AG04450 (cell line): Measurements from ENCODE around the gene ZSCAN10. TPM values are rescaled to one million over a fixed set of nuclear protein-coding genes. Genes with fewer than 3 reads are reported as not detected.
"Not testable (repeated sequence)": the region's sequence is repeated elsewhere in the genome, so short reads cannot be mapped to it uniquely, and the experiment has no call there.

Source experiments
- CTCF ChIA-PET: fragments of 300-600, 350-600 bp; formaldehyde crosslinking; extraction: SDS; loops from one replicate; lab custom pipeline; 2022; ENCODE audit warnings: antibody characterized with exemption, inconsistent platforms; lab: Charles Lee
- POLR2A ChIA-PET: fragments of 350-600 bp; formaldehyde crosslinking; extraction: SDS; loops from one replicate; lab custom pipeline; 2021; ENCODE audit warnings: antibody characterized with exemption, inconsistent platforms; lab: Yijun Ruan, JAX
- DNase-seq: peaks from one replicate; pipeline ENCODE4 v3.0.0-alpha.2; 2011; ENCODE audit warnings: low read depth, low spot score
- H3K27ac ChIP-seq: one replicate; pipeline ENCODE4 v1.5.1; 2012; ENCODE audit warnings: low read depth, low read length, control low read depth
- H3K27me3 ChIP-seq: one replicate; pipeline ENCODE4 v1.6.0; 2012; ENCODE audit warnings: low read length; ENCODE audit not compliant: control insufficient read depth, insufficient read depth
- H3K4me3 ChIP-seq: 2 replicates; pipeline ENCODE4 v1.5.1; 2011; ENCODE audit warnings: mild to moderate bottlenecking, low read depth, low read length, control low read depth
- H3K9me3 ChIP-seq: 2 replicates; pipeline ENCODE4 v1.5.1; 2012; ENCODE audit warnings: low read length; ENCODE audit not compliant: control insufficient read depth, insufficient read depth
- polyA plus RNA-seq: library from polyadenylated mRNA; depleted of rRNA; stranded (reverse); fragments of >200 nt; gene quantifications from 2 replicates; pipeline ENCODE4 v1.2.3, GENCODE V29; 2011
- TF ChIP-seq, protein P1 (sequence below): IDR thresholded peaks from 2 replicates; pipeline ENCODE4 v1.5.1; 2011; ENCODE audit warnings: low read depth, low read length, control low read depth, inconsistent platforms

Gene ZSCAN10
- polyA plus RNA-seq, 1 experiment, result not detected

DNA sequence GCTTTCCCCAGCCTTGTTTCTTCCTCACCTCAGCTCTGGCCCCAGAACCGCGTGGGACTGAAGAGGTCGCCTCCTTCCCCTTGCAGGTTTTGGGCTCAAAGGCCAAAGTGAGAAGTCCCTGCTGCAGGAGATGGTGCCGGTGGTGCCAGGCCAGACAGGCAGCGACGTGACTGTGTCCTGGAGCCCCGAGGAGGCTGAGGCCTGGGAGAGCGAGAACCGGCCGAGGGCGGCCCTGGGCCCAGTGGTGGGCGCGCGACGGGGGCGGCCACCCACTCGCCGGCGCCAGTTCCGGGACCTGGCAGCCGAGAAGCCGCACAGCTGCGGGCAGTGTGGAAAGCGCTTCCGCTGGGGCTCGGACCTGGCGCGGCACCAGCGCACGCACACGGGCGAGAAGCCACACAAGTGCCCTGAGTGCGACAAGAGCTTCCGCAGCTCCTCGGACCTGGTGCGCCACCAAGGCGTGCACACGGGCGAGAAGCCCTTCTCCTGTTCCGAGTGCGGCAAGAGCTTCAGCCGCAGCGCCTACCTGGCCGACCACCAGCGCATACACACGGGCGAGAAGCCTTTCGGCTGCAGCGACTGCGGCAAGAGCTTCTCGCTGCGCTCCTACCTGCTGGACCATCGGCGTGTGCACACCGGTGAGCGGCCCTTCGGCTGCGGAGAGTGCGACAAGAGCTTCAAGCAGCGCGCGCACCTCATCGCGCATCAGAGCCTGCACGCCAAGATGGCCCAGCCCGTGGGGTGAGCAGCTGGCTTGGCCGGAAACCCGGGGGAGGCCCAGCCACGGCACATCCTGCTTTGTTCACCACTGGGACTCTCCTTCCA, 41.7 kb upstream of the ZSCAN10 start:
- CTCF ChIA-PET, result interaction anchor here (1.6 kb wide), 1 partner anchor 11 kb away, joined by 5 read pairs; no protein-coding TSS in a partner anchor
- Histone ChIP-seq H3K9me3 (no peaks in the 10 kb centered on the region; the same call in 1 of the 2 replicates), H3K27ac (no peak overlapping the region), H3K27me3 (no peaks in the 10 kb centered on the region), H3K4me3 (no peak overlapping the region)
- no peak for DNase-seq
- TF ChIP-seq, protein P1, sequence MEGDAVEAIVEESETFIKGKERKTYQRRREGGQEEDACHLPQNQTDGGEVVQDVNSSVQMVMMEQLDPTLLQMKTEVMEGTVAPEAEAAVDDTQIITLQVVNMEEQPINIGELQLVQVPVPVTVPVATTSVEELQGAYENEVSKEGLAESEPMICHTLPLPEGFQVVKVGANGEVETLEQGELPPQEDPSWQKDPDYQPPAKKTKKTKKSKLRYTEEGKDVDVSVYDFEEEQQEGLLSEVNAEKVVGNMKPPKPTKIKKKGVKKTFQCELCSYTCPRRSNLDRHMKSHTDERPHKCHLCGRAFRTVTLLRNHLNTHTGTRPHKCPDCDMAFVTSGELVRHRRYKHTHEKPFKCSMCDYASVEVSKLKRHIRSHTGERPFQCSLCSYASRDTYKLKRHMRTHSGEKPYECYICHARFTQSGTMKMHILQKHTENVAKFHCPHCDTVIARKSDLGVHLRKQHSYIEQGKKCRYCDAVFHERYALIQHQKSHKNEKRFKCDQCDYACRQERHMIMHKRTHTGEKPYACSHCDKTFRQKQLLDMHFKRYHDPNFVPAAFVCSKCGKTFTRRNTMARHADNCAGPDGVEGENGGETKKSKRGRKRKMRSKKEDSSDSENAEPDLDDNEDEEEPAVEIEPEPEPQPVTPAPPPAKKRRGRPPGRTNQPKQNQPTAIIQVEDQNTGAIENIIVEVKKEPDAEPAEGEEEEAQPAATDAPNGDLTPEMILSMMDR, result no peak
- POLR2A ChIA-PET, result no interaction called here

DNA sequence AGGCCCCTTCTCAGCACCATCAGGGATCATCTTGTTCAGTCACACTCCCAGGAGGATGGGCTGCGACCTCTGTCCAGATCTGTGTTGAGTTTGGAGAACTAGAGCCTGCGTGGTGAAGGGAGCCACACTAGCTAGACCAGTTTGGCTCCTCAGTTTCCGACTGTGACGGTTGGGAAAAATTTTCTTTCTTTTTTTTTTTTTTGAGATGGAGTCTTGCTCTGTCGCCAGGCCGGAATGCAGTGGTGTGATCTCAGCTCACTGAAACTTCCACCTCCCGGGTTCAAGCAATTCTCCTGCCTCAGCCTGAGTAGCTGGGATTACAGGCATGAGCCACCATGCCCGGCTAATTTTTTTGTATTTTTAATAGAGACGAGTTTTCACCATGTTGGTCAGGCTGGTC, 40.5 kb upstream of the ZSCAN10 start:
- not testable (repeated sequence) for H3K27me3 ChIP-seq, DNase-seq, H3K9me3 ChIP-seq, H3K27ac ChIP-seq, H3K4me3 ChIP-seq
- CTCF ChIA-PET, result interaction anchor here (0.6 to 1.6 kb wide), 3 partner anchors 8 to 10 kb away, joined by 3 to 8 read pairs (median 5); no protein-coding TSS in a partner anchor
- POLR2A ChIA-PET, result interaction anchor here (0.7 kb wide), 2 partner anchors 10 to 18 kb away, joined by 3 read pairs; no protein-coding TSS in a partner anchor

DNA sequence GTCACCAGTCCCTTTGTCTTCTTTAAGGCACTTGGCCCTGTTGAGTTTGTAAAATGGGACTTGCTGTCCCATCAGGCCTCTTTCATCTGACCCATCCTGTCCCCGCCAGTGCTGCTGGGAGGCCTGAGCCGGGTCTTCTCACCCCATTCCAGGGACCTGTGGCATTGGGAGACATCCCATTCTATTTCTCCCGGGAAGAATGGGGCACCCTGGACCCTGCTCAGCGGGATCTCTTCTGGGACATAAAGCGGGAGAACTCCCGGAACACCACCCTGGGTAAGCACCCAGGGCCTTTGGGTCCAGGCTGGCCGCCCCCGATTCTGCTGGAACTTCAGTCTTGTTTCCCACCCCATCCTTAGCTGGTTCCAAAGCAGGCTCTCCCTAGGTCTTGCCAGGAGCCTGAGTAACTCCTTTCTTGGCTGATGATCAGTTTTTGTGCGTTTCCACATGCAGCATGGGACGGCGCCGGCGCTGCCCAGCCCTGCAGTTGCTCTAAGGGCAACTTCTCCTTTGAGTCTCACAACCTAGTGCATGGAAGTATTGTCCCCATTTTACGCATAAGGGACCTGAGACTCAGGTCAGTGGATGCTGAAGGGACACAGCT, 39.8 kb upstream of the ZSCAN10 start:
- POLR2A ChIA-PET, result interaction anchor here (0.6 kb wide), 1 partner anchor 20 kb away, joined by 3 read pairs; no protein-coding TSS in a partner anchor
- no peak overlapping the region for H3K27ac ChIP-seq
- CTCF ChIA-PET, result interaction anchor here (0.6 to 1.3 kb wide), 2 partner anchors 8 to 10 kb away, joined by 3 to 8 read pairs; no protein-coding TSS in a partner anchor

DNA sequence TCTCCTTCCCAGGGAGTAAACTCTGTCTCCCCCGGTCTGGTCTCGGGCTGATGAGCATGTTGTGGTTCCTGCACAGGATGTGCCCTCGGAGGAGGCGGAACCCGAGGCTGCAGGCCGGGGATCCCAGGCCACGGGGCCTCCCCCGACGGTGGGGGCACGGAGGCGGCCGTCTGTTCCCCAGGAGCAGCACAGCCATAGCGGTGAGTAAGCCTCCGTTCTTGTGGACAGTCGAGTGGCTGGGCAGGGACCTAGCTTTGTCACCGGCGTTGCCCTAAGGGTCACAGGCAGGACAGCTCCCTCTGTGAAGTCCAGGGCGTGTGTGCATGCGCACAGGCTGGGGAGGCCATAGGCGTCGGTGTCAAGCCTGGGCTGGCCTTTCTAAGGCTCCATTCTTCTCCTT, 39.2 kb upstream of the ZSCAN10 start:
- ChIA-PET POLR2A (interaction anchor here (0.6 kb wide), 1 partner anchor 21 kb away, joined by 3 read pairs; no protein-coding TSS in a partner anchor), CTCF (interaction anchor here (1.0 kb wide), 1 partner anchor 9 kb away, joined by 5 read pairs; no protein-coding TSS in a partner anchor)
- no peak overlapping the region for H3K4me3 ChIP-seq
- TF ChIP-seq, protein P1, result no peak
- no peak overlapping the region for H3K27ac ChIP-seq
- no peaks in the 10 kb centered on the region for H3K27me3 ChIP-seq
- peaks cover 3% of the 10 kb centered on the region; the same call in 1 of the 2 replicates for H3K9me3 ChIP-seq
- no peak for DNase-seq

More for the DNA sequence above, 39.8 kb upstream of the ZSCAN10 start:
- DNase-seq, result no peak
- Histone ChIP-seq H3K9me3 (peaks cover 3% of the 10 kb centered on the region; the same call in 1 of the 2 replicates), H3K27me3 (no peaks in the 10 kb centered on the region), H3K4me3 (no peak overlapping the region)
- TF ChIP-seq, protein P1, result no peak

DNA sequence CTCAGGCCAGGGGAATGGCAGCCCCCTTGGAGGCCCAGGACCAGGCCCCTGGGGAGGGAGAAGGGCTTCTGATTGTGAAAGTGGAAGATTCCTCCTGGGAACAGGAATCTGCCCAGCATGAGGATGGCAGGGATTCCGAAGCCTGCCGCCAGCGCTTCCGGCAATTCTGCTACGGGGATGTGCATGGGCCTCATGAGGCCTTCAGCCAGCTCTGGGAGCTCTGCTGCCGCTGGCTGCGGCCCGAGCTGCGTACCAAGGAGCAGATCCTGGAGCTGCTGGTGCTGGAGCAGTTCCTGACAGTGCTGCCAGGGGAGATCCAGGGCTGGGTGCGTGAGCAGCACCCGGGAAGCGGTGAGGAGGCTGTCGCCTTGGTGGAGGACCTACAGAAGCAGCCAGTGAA, 38.2 kb upstream of the ZSCAN10 start:
- no peak for DNase-seq
- H3K4me3 ChIP-seq, result no peak overlapping the region
- no peaks in the 10 kb centered on the region for H3K27me3 ChIP-seq
- H3K27ac ChIP-seq, result no peak overlapping the region
- ChIA-PET CTCF (interaction anchor here (1.0 to 1.2 kb wide), 2 partner anchors 11 to 105 kb away, joined by 3 read pairs; no protein-coding TSS in a partner anchor), POLR2A (interaction anchor here (0.7 kb wide), 1 partner anchor 159 kb away, joined by 4 read pairs; no protein-coding TSS in a partner anchor)
- H3K9me3 ChIP-seq, result peaks cover 3% of the 10 kb centered on the region; the same call in 1 of the 2 replicates
- TF ChIP-seq, protein P1, result no peak
